GM08714 (cell line): ENCODE measurements around the gene MICAL2.

Experiments
- H3K4me3 ChIP-seq: fragments of 200-500 bp; sonication (Bioruptor generic); 2 replicates; pipeline ENCODE4 v1.5.1; 2014; ENCODE audit warnings: mild to moderate bottlenecking, low read length, inconsistent platforms
- ZNF274 ChIP-seq: IDR thresholded peaks from 2 replicates; pipeline ENCODE4 v1.6.1; 2012; ENCODE audit warnings: mild to moderate bottlenecking, low read depth, low read length

MICAL2 gene

GRCh38 chr11:12290477-12290922 is 180.1 kb downstream of the MICAL2 start:
- no peak overlapping the region for H3K4me3 ChIP-seq
- TF ChIP-seq ZNF274, result no peak

- no peak overlapping the region for H3K4me3 ChIP-seq
- TF ChIP-seq ZNF274, result no peak
These were observed 180.9 kb downstream of the MICAL2 start for GRCh38 chr11:12291313-12291712.

- H3K4me3 ChIP-seq, result no peak overlapping the region
- TF ChIP-seq ZNF274, result no peak
These were observed 181.4 kb downstream of the MICAL2 start for GRCh38 chr11:12291766-12292165.

- H3K4me3 ChIP-seq, result no peak overlapping the region
- no peak for TF ChIP-seq ZNF274
These were observed 182.4 kb downstream of the MICAL2 start for GRCh38 chr11:12292766-12293165.

- no peak overlapping the region for H3K4me3 ChIP-seq
- no peak for TF ChIP-seq ZNF274
These were observed 183.1 kb downstream of the MICAL2 start for GRCh38 chr11:12293486-12293885.

- no peak overlapping the region for H3K4me3 ChIP-seq
- TF ChIP-seq ZNF274, result no peak
These were observed 184.2 kb downstream of the MICAL2 start for GRCh38 chr11:12294613-12295012.

GRCh38 chr11:12295943-12296342 is 185.6 kb downstream of the MICAL2 start:
- no peak for TF ChIP-seq ZNF274
- H3K4me3 ChIP-seq, result no peak overlapping the region

- TF ChIP-seq ZNF274, result no peak
- no peak overlapping the region for H3K4me3 ChIP-seq
These were observed 188.2 kb downstream of the MICAL2 start for GRCh38 chr11:12298610-12299009.

- H3K4me3 ChIP-seq, result no peak overlapping the region
- no peak for TF ChIP-seq ZNF274
These were observed 191.0 kb downstream of the MICAL2 start for GRCh38 chr11:12301379-12301778.

- no peak overlapping the region for H3K4me3 ChIP-seq
- TF ChIP-seq ZNF274, result no peak
These were observed 193.2 kb downstream of the MICAL2 start for GRCh38 chr11:12303421-12304149.

- no peak for TF ChIP-seq ZNF274
- H3K4me3 ChIP-seq, result no peak overlapping the region
These were observed 196.4 kb downstream of the MICAL2 start for GRCh38 chr11:12306830-12307229.

- no peak overlapping the region for H3K4me3 ChIP-seq
- TF ChIP-seq ZNF274, result no peak
These were observed 201.7 kb downstream of the MICAL2 start for GRCh38 chr11:12312132-12312531.
